HepG2 (cell line): ENCODE data around the gene HOXA6. TPM values are rescaled to one million over a fixed set of nuclear protein-coding genes. Genes with fewer than 3 reads are reported as not detected.

Source experiments
- ATAC-seq: fragments of 200-7000 bp; cut with Tn5 transposase; 3 replicates; pipeline ENCODE4 v1.9.1; 2020; ENCODE audit warnings: mild to moderate bottlenecking, moderate library complexity
- BruUV-seq: library from RNA; stranded (reverse); fragments of 400-500 nt; replicated peaks from 2 replicates; lab custom pipeline; 2021; lab: Mats Ljungman, UMichigan
- CTCF ChIA-PET: fragments of 300-600 bp; formaldehyde crosslinking; extraction: SDS; loops from one replicate; lab custom pipeline; 2021; ENCODE audit warnings: low total read pairs, inconsistent platforms, low intra/inter-chr PET ratio; lab: Yijun Ruan, JAX
- POLR2A ChIA-PET: fragments of 350-600 bp; sonication (Branson Sonifier 250); formaldehyde crosslinking; loops from one replicate; lab custom pipeline; 2020; ENCODE audit warnings: antibody characterized with exemption, inconsistent platforms; lab: Yijun Ruan, JAX
- DNase-seq: peaks from one replicate; pipeline ENCODE4 v3.0.0-alpha.2; 2015; ENCODE audit warnings: low spot score
- FAIRE-seq: peaks from 3 replicates; lab custom pipeline; 2011; peaks lifted over from hg19 to GRCh38; lab: Jason Lieb, UNC
- H2AFZ ChIP-seq: one replicate; pipeline ENCODE4 v1.6.1; 2011; ENCODE audit warnings: low read length, inconsistent platforms
- H3K27ac ChIP-seq: fragments of 300-600 bp; 3 replicates; pipeline ENCODE4 v1.8.0; 2011; ENCODE audit warnings: mixed run types, mild to moderate bottlenecking, mixed read lengths, low read length, inconsistent platforms; ENCODE audit not compliant: insufficient read depth; ENCODE audit errors: extremely low read length
- H3K27me3 ChIP-seq, 2 experiments: fragments of 200-600 bp in 1 of 2; 2 replicates in 1 of 2; 3 replicates in 1 of 2; pipeline versions ENCODE4 v1.6.0 to v1.8.0; 2011; ENCODE audit warnings: low read length in 2 of 2, mild to moderate bottlenecking in 2 of 2, moderate library complexity in 2 of 2, inconsistent platforms in 1 of 2; ENCODE audit not compliant: insufficient read depth in 2 of 2, control insufficient read depth in 1 of 2
- H3K36me3 ChIP-seq, 2 experiments: fragments of 200-600 bp in 1 of 2; replicated peaks in 1 of 2; 2 replicates in 1 of 2; 3 replicates in 1 of 2; pipeline versions ENCODE4 v1.5.1 to v1.8.0; 2011; ENCODE audit warnings: low read length in 2 of 2, inconsistent platforms in 1 of 2; ENCODE audit not compliant: insufficient read depth in 2 of 2, control insufficient read depth in 1 of 2
- H3K4me1 ChIP-seq: 2 replicates; pipeline ENCODE4 v1.5.1; 2012; ENCODE audit warnings: low read length, inconsistent platforms; ENCODE audit not compliant: insufficient read depth
- H3K4me2 ChIP-seq: 2 replicates; pipeline ENCODE4 v1.6.0; 2011; ENCODE audit warnings: low read depth, low read length, inconsistent platforms
- H3K4me3 ChIP-seq, 3 experiments: fragments of 200-600 bp in 1 of 3; sonication (generic), shearing (Covaris generic) in 1 of 3; replicated peaks in 1 of 3; 2 replicates each; pipeline ENCODE4 v1.5.1; 2011 to 2016; ENCODE audit warnings: low read length in 3 of 3, inconsistent platforms in 2 of 3, low read depth in 2 of 3, mild to moderate bottlenecking in 2 of 3, control low read depth in 1 of 3, mixed read lengths in 1 of 3; ENCODE audit not compliant: insufficient read depth in 1 of 3
- H3K79me2 ChIP-seq: one replicate; pipeline ENCODE4 v1.6.1; 2011; ENCODE audit warnings: low read length, inconsistent platforms; ENCODE audit not compliant: insufficient read depth
- H3K9ac ChIP-seq: 2 replicates; pipeline ENCODE4 v1.6.0; 2011; ENCODE audit warnings: mild to moderate bottlenecking, low read depth, low read length, inconsistent platforms; ENCODE audit not compliant: insufficient read depth
- H3K9me3 ChIP-seq: 2 replicates; pipeline ENCODE4 v1.5.1; 2012; ENCODE audit warnings: mild to moderate bottlenecking, low read length
- H4K20me1 ChIP-seq: 2 replicates; pipeline ENCODE4 v1.6.0; 2011; ENCODE audit warnings: inconsistent platforms, mild to moderate bottlenecking, low read length, moderate library complexity; ENCODE audit not compliant: insufficient read depth
- GABPB1 ChIP-seq: IDR thresholded peaks from 2 replicates; pipeline ENCODE4 v1.6.1; 2016; ENCODE audit warnings: mild to moderate bottlenecking, missing genetic modification reagents, moderate library complexity, missing compliant biosample characterization
- GATAD1 ChIP-seq: IDR thresholded peaks from 2 replicates; pipeline ENCODE4 v1.6.1; 2016; ENCODE audit warnings: missing genetic modification reagents, missing compliant biosample characterization
- MBD4 ChIP-seq: IDR thresholded peaks from 2 replicates; pipeline ENCODE4 v1.6.1; 2012; ENCODE audit warnings: low read length, inconsistent platforms, borderline replicate concordance
- MXD4 ChIP-seq: IDR thresholded peaks from 2 replicates; pipeline ENCODE4 v1.6.1; 2016; ENCODE audit warnings: mild to moderate bottlenecking, missing biosample characterization, missing genetic modification reagents
- PHF8 ChIP-seq: sonication (generic); formaldehyde crosslinking; IDR thresholded peaks from 2 replicates; pipeline ENCODE4 v1.5.0; 2020; ENCODE audit warnings: missing genetic modification reagents
- RBM22 ChIP-seq: fragments of 200-400 bp; formaldehyde crosslinking; optimal IDR thresholded peaks from 2 replicates; pipeline ENCODE3; 2017; ENCODE audit warnings: mild to moderate bottlenecking, low read length, moderate library complexity
- RFX1 ChIP-seq: fragments of 450-650 bp; IDR thresholded peaks from 2 replicates; pipeline ENCODE4 v1.6.1; 2017
- SAFB2 ChIP-seq: sonication (generic); formaldehyde crosslinking; IDR thresholded peaks from 2 replicates; pipeline ENCODE4 v1.5.1; 2020; ENCODE audit warnings: missing genetic modification reagents, low read depth, mild to moderate bottlenecking, borderline replicate concordance
- SIN3B ChIP-seq: fragments of 150-350 bp; IDR thresholded peaks from 2 replicates; pipeline ENCODE4 v1.6.1; 2014; ENCODE audit warnings: low read length
- SMARCC2 ChIP-seq: fragments of 450-650 bp; IDR thresholded peaks from 2 replicates; pipeline ENCODE4 v1.6.1; 2017; ENCODE audit warnings: antibody characterized with exemption, mild to moderate bottlenecking
- TCF7L2 ChIP-seq: IDR thresholded peaks from 2 replicates; pipeline ENCODE4 v1.6.1; 2011; ENCODE audit warnings: mild to moderate bottlenecking, low read depth, low read length, moderate library complexity
- ZMYM2 ChIP-seq: sonication (generic); formaldehyde crosslinking; IDR thresholded peaks from 2 replicates; pipeline ENCODE4 v1.8.0; 2022; ENCODE audit warnings: mild to moderate bottlenecking, missing genetic modification reagents
- ZNF143 ChIP-seq: sonication (generic); formaldehyde crosslinking; IDR thresholded peaks from 2 replicates; pipeline ENCODE4 v1.4.0; 2020; ENCODE audit warnings: missing genetic modification reagents
- ZNF296 ChIP-seq: sonication (generic); formaldehyde crosslinking; conservative IDR thresholded peaks from 2 replicates; pipeline ENCODE4 v1.5.0; 2020; ENCODE audit warnings: mild to moderate bottlenecking, missing genetic modification reagents
- ZNF850 ChIP-seq: sonication (generic); formaldehyde crosslinking; conservative IDR thresholded peaks from 2 replicates; pipeline ENCODE4 v1.9.0; 2021; ENCODE audit warnings: mild to moderate bottlenecking, missing genetic modification reagents
- WGBS: methylation state at CpG from one replicate; pipeline ENCODE4 v1.1.6; 2017; ENCODE audit warnings: low lambda C conversion rate; 5-methylcytosine and 5-hydroxymethylcytosine counted together
- in situ Hi-C: cut with HindIII; loops from 2 replicates; pipeline ENCODE4 v1.10.0; 2017; ENCODE audit warnings: low pct_unique_long_range_greater_than_20kb; ENCODE audit not compliant: extremely low pct_ligation_motif_present
- intact Hi-C: fragments of 100-400 bp; cut with micrococcal nuclease; formaldehyde crosslinking; loops from one replicate; pipeline ENCODE4 v1.10.0; 2022; ENCODE audit not compliant: unreplicated experiment
- polyA plus RNA-seq, 8 experiments: library from polyadenylated mRNA; depleted of rRNA in 3 of 8; stranded (reverse) in 7 of 8; unstranded in 1 of 8; fragments of >200 nt; fragmentation: Illumina TruSeq in 4 of 8; extraction: Trizol in 4 of 8; gene quantifications; 2 replicates each; pipeline versions ENCODE4 v1.2.1 to v1.2.3, GENCODE V29; 2011 to 2016; ENCODE audit warnings: low read depth in 4 of 8, missing spikeins in 1 of 8, mixed read lengths in 1 of 8; ENCODE audit not compliant: insufficient read depth in 1 of 8
- total RNA-seq, 5 experiments: library from RNA; depleted of rRNA; stranded (reverse); fragments of >200 nt; fragmentation: Illumina TruSeq; extraction: Trizol; gene quantifications; 2 replicates each; pipeline ENCODE4 v1.2.3, GENCODE V29; 2016; ENCODE audit warnings: low read depth in 1 of 5
- TF ChIP-seq, protein P1 (sequence below), 2 experiments: sonication (generic) in 1 of 2; formaldehyde crosslinking in 1 of 2; IDR thresholded peaks; 2 replicates each; pipeline versions ENCODE4 v1.5.1 to v1.6.1; 2011 to 2020; ENCODE audit warnings: borderline replicate concordance in 1 of 2, low read depth in 1 of 2, low read length in 1 of 2, mild to moderate bottlenecking in 1 of 2, missing genetic modification reagents in 1 of 2, moderate library complexity in 1 of 2
- TF ChIP-seq, protein P2 (sequence below): sonication (generic); formaldehyde crosslinking; IDR thresholded peaks from 2 replicates; pipeline ENCODE4 v1.5.0; 2020; ENCODE audit warnings: missing genetic modification reagents
- TF ChIP-seq, protein P3 (sequence below): sonication (generic); formaldehyde crosslinking; IDR thresholded peaks from 2 replicates; pipeline ENCODE4 v1.5.1; 2020; ENCODE audit warnings: missing genetic modification reagents, mild to moderate bottlenecking, borderline replicate concordance
- TF ChIP-seq, protein P4 (sequence below): sonication (generic); formaldehyde crosslinking; IDR thresholded peaks from 2 replicates; pipeline ENCODE4 v1.8.1; 2023; ENCODE audit warnings: missing genetic modification reagents, mild to moderate bottlenecking, borderline replicate concordance
- TF ChIP-seq, protein P5 (sequence below): sonication (generic); formaldehyde crosslinking; IDR thresholded peaks from 2 replicates; pipeline ENCODE4 v1.4.0; 2020; ENCODE audit warnings: mild to moderate bottlenecking, missing genetic modification reagents

Gene HOXA6
- total and polyA plus RNA-seq, 2 of the 13 experiments (the other 11 are each of a cell fraction or from before 2014, with no cell fraction given): 1.3 to 1.5 TPM

DNA sequence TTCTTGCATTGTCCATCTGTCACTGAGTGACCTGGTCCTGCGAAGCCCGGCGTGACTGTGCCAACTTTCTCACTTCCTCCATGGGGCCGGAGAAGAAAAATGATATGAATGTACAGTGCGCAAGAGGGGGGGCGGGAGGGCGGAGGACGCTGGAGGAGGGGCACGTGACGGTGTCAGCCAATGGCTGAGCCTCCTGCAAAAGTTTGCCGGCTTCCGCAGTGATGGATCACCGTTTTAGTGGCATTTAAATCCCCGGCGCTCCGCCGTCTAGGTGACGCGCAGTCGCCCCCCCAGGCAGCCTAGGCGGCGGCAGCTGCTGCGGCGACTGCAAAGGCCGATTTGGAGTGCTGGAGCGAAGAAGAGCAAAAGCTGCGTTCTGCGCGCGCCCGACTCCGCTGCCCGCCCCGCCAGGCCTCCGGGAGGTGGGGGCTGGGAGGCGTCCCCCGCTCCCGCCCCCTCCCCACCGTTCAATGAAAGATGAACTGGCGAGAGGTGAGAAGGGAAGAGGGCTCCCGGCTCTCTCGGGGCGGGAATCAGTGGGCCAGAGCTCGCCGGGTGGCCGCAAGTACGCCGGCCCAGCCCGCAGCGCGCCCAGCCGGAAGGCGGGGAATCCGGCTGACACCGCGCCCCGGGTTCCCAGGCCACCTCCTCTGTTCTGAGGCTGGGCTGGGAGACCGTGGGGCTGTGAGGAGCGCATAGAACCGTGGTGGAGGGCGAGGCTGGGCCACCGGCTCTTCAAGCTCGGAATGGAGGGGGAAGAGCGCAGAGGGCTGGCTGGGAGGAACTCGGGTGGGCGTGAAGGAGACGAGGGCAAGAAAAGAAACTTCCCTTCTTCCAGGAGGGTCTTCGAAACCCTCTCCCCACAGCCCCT, 51.4 kb downstream of the HOXA6 start, which contains the start of gene HOXA1:
Gene HOXA1 (minus strand): TSS at position 104 of the 871 bp plus-strand sequence. CDS start 88 bp downstream, at position 16.
- ATAC-seq (peak; percentile 84), FAIRE-seq (no peak), DNase-seq (peak; percentile 48)
- Histone ChIP-seq H3K9me3 (no peaks in the 10 kb centered on the region), H3K27ac (no peak within 1 kb of the TSS), H3K4me2 (peak within 1 kb of the TSS; percentile 78), H3K4me1 (peaks cover 20% of the 10 kb centered on the region), H3K4me3 (peak within 1 kb of the TSS; percentile 62 to 75 (median 70); a peak in 5 of 6 replicates), H3K36me3 (no peaks in the 10 kb centered on the region), H3K27me3 (peaks cover 0 to 12% of the 10 kb centered on the region in 2 experiments; a peak in 2 of 5 replicates), H4K20me1 (no peaks in the 10 kb centered on the region), H3K9ac (peak within 1 kb of the TSS; percentile 53; the same call in 1 of the 2 replicates), H2AFZ (peak within 1 kb of the TSS; percentile 21), H3K79me2 (no peaks in the 10 kb centered on the region)
- ChIA-PET POLR2A (interaction anchor here (0.9 to 1.9 kb wide), 6 partner anchors 12 to 55 kb away, joined by 3 to 16 read pairs (median 4); partner anchors contain the start of gene HOXA5), CTCF (no interaction called here)
- intact Hi-C loops: no loop called here
- in situ Hi-C loops: no loop called here
- WGBS: 51% methylated on average over 58 of the region's 68 CpGs
- BruUV-seq: TSS peak; percentile 59
- TF ChIP-seq TCF7L2: no peak
- no peak for TF ChIP-seq RBM22
- no peak for TF ChIP-seq SMARCC2
- TF ChIP-seq, protein P1, sequence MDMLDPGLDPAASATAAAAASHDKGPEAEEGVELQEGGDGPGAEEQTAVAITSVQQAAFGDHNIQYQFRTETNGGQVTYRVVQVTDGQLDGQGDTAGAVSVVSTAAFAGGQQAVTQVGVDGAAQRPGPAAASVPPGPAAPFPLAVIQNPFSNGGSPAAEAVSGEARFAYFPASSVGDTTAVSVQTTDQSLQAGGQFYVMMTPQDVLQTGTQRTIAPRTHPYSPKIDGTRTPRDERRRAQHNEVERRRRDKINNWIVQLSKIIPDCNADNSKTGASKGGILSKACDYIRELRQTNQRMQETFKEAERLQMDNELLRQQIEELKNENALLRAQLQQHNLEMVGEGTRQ (IDR thresholded peaks at IDR 0.05; ENCODE audit: low read depth, low read length): peak; percentile 76
- TF ChIP-seq, protein P1 (CRISPR knock-in tag; IDR thresholded peaks at IDR 0.05; ENCODE audit: borderline replicate concordance): peak; percentile 71; the same call in 1 of the 2 replicates
- TF ChIP-seq, protein P2, sequence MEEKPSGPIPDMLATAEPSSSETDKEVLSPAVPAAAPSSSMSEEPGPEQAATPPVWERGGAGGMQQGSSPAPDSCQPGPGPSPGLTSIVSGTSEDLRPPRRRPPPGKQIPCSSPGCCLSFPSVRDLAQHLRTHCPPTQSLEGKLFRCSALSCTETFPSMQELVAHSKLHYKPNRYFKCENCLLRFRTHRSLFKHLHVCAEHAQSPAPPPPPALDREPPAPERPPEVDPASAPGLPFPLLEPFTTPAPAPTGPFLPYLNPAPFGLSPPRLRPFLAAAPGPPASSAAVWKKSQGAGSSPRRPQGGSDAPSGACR (CRISPR knock-in tag): no peak
- no peak for TF ChIP-seq ZNF296 (CRISPR knock-in tag)
- peak; percentile 59; the same call in 1 of the 2 replicates for TF ChIP-seq GABPB1
- TF ChIP-seq, protein P3, sequence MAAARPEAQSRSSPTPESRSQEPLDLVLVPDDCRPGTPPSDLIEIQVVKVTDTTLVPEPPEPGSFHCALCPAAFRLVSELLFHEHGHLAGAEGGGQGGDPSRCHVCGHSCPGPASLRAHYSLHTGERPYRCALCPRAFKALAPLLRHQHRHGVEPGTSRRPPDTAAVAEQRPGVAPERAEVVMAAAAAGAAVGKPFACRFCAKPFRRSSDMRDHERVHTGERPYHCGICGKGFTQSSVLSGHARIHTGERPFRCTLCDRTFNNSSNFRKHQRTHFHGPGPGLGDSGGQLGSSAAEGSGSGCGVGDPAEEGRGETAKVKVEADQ (CRISPR knock-in tag): no peak
- TF ChIP-seq ZNF143: no peak
- TF ChIP-seq, protein P4, sequence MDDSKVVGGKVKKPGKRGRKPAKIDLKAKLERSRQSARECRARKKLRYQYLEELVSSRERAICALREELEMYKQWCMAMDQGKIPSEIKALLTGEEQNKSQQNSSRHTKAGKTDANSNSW (CRISPR knock-in tag): no peak
- 0 out of 2 replicates have a peak, but pooled peaks have one; percentile 31 for TF ChIP-seq PHF8 (CRISPR knock-in tag)
- TF ChIP-seq RFX1: no peak
- TF ChIP-seq SIN3B: no peak
- no peak for TF ChIP-seq MXD4 (CRISPR knock-in tag)
- 0 out of 2 replicates have a peak, but pooled peaks have one; percentile 16 for TF ChIP-seq ZMYM2 (CRISPR knock-in tag)
- no peak for TF ChIP-seq GATAD1 (CRISPR knock-in tag)
- TF ChIP-seq ZNF850 (CRISPR knock-in tag): no peak
- TF ChIP-seq, protein P5, sequence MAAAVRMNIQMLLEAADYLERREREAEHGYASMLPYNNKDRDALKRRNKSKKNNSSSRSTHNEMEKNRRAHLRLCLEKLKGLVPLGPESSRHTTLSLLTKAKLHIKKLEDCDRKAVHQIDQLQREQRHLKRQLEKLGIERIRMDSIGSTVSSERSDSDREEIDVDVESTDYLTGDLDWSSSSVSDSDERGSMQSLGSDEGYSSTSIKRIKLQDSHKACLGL (CRISPR knock-in tag): 0 out of 2 replicates have a peak, but pooled peaks have one; percentile 14
- no peak for TF ChIP-seq SAFB2 (CRISPR knock-in tag)
- TF ChIP-seq MBD4: no peak
